ENCODE results near the gene NDUFA13. TPM values are rescaled to one million over a fixed set of nuclear protein-coding genes. Genes with fewer than 3 reads are reported as not detected.

The NDUFA13 gene
- total RNA-seq, 1 experiment from 2014 or later = 489 TPM

DNA sequence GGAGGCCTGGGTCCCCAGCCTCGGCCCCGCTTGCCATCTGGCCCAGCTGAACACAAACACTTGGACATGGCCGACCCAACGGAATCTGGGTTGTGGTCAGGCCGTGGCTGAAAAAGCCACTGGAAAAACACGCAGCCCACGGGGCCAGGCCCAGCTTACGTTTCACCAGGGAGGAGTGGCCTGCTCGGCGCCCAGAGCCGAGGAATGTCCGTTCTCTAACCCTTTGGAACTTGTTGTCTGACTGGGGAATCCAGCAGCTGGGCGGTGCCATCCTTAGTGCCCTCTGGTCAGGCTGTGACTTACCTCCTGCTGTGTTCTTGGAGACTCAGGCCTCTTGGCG, 35.8 kb downstream of the NDUFA13 start:
- no CpG with 5 or more reads among the region's 14 CpGs for WGBS (ENCODE audit: extremely low coverage, insufficient read length, low lambda C conversion rate)
- Histone ChIP-seq H4K8ac (replicated peaks; ENCODE audit: insufficient read length, low read depth, low read length) (no peak overlapping the region), H3K4ac (ENCODE audit: low read depth, low read length) (no peak overlapping the region), H3K14ac (ENCODE audit: insufficient read depth, low read length) (no peak overlapping the region), H2BK12ac (ENCODE audit: insufficient read length, low read depth, low read length) (no peak overlapping the region), H2BK120ac (ENCODE audit: low read depth, low read length, poor library complexity, severe bottlenecking) (no peak overlapping the region), H2AK5ac (ENCODE audit: insufficient read length, low read length) (no peak overlapping the region), H3K27ac (ENCODE audit: insufficient read length, low read depth, low read length) (no peak overlapping the region), H4K20me1 (ENCODE audit: control insufficient read depth, insufficient read depth, insufficient read length) (no peaks in the 10 kb centered on the region), H2BK15ac (ENCODE audit: low read depth, low read length) (no peak overlapping the region), H3K4me2 (ENCODE audit: insufficient read depth, insufficient read length, low read length) (no peak overlapping the region), H4K91ac (ENCODE audit: insufficient read length, low read depth, low read length) (no peak overlapping the region), H2BK20ac (ENCODE audit: low read depth, low read length, poor library complexity, severe bottlenecking) (no peak overlapping the region), H3K79me2 (ENCODE audit: insufficient read depth, low read length) (no peaks in the 10 kb centered on the region), H2AFZ (ENCODE audit: low read length) (no peak overlapping the region), H3K27me3 (ENCODE audit: insufficient read depth, low read length) (no peaks in the 10 kb centered on the region), H2BK5ac (ENCODE audit: insufficient read length, low read length) (no peak overlapping the region), H4K5ac (ENCODE audit: insufficient read length, low read depth, low read length) (no peak overlapping the region), H3K9me3 (ENCODE audit: control insufficient read depth, low read depth, low read length) (no peaks in the 10 kb centered on the region), H3K79me1 (ENCODE audit: insufficient read depth, low read depth, low read length, poor library complexity, severe bottlenecking) (no peaks in the 10 kb centered on the region), H3T11ph (ENCODE audit: low read length) (no peak overlapping the region), H3K9ac (ENCODE audit: extremely low read depth, insufficient read length, low read length) (no peak overlapping the region), H3K23ac (ENCODE audit: insufficient read length, low read depth, low read length) (no peak overlapping the region), H3K23me2 (ENCODE audit: insufficient read length, low read depth, low read length, poor library complexity, severe bottlenecking) (no peaks in the 10 kb centered on the region), H3K56ac (ENCODE audit: insufficient read length, low read depth, low read length) (no peak overlapping the region), H3K4me1 (ENCODE audit: insufficient read depth, low read length) (no peaks in the 10 kb centered on the region), H3K18ac (ENCODE audit: insufficient read length, low read depth, low read length) (no peak overlapping the region)
- Mint-ChIP-seq H3K4me1 (peaks cover 0 to 8% of the 10 kb centered on the region in 2 experiments; a peak in 2 of 4 replicates), H3K27ac (no peak overlapping the region), H3K27me3 (ENCODE audit: low read depth) (peaks cover 7% of the 10 kb centered on the region), H3K9me3 (no peaks in the 10 kb centered on the region; a peak in 1 of 5 replicates), H3K4me3 (no peak overlapping the region), H3K36me3 (ENCODE audit: insufficient read depth in 1 of 3, low read depth in 3 of 3) (no peaks in the 10 kb centered on the region; a peak in 1 of 7 replicates)
- DNase-seq = no peak
- TF ChIP-seq, protein P1, sequence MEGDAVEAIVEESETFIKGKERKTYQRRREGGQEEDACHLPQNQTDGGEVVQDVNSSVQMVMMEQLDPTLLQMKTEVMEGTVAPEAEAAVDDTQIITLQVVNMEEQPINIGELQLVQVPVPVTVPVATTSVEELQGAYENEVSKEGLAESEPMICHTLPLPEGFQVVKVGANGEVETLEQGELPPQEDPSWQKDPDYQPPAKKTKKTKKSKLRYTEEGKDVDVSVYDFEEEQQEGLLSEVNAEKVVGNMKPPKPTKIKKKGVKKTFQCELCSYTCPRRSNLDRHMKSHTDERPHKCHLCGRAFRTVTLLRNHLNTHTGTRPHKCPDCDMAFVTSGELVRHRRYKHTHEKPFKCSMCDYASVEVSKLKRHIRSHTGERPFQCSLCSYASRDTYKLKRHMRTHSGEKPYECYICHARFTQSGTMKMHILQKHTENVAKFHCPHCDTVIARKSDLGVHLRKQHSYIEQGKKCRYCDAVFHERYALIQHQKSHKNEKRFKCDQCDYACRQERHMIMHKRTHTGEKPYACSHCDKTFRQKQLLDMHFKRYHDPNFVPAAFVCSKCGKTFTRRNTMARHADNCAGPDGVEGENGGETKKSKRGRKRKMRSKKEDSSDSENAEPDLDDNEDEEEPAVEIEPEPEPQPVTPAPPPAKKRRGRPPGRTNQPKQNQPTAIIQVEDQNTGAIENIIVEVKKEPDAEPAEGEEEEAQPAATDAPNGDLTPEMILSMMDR (conservative IDR thresholded peaks at IDR 0.05) = no peak

Data from H9 (cell line).